H4 (cell line): ENCODE measurements around the gene GNG13. TPM values are rescaled to one million over a fixed set of nuclear protein-coding genes. Genes with fewer than 3 reads are reported as not detected.
A peak's percentile ranks its signal among the peaks of the same experiment; 100 is the strongest.

ENCODE experiments used
- DNase-seq: peaks from one replicate; pipeline ENCODE4 v3.0.0-alpha.2; 2015; ENCODE audit warnings: low spot score
- total RNA-seq: library from RNA; depleted of rRNA; stranded (reverse); fragments of >200 nt; shearing (Covaris generic); gene quantifications from 2 replicates; pipeline ENCODE4 v1.2.3, GENCODE V29; 2014

The GNG13 gene
- total RNA-seq, 1 experiment from 2014 or later: not detected

DNA sequence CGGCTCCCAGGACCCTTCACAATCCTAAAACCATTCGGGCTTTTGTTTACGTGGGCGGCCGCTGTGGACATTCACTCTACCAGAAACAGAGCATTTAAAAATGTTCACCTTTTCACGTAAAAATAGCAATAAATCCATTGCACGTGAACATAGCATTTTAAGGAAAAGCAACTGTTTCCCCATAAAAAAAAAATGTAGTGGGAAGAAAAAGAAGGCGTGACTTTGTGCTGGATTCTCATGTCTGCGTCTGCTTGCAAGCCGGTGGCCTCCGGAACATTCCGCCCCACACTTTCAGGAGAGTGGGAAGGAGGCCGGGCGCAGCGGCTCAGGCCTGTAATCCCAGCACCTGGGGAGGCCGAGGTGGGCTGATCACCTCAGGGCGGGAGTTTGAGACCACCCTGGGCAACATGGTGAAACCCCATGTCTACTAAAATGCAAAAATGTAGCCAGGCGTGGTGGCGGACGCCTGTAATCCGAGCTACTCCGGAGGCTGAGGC lies 13.4 kb upstream of the GNG13 start:
- no peak for DNase-seq

DNA sequence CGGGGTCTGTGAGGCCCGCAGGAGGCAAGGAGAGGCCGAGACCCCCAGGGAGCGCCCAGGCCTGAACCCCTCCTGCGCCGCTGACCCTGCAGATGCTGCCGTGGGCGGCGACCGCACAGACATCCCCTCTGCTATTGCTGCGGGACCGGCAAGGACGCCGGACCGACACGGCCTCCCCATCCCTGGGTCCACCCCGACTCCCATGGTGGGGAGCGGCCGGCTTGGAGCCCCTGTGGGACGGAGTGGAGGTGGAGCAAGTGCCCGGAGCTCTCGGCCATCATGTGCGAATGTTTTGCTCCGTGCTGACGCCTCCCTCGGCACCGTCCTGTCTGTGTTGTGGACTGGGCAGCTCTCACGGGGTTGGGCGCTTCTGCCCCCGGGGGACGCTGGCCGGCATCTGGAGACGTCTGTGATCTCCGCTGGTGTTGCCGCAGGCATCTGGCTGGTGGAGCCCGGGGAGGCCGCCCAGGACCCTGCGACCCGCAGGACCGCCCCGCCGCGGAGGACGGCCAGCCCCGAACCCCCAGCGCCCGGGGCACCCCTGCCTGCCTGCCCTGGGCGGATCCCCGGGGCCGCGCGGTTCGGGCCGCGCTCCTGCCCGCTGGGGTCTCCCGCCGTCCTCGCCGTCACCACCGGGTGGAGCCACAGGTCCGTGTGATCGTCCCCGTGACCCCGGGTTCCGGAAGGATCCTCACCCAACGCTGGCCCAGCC lies 12.8 kb upstream of the GNG13 start:
- DNase-seq: no peak

GRCh38 chr16:808085-808386 lies 7.5 kb upstream of the GNG13 start:
- DNase-seq: no peak

DNA sequence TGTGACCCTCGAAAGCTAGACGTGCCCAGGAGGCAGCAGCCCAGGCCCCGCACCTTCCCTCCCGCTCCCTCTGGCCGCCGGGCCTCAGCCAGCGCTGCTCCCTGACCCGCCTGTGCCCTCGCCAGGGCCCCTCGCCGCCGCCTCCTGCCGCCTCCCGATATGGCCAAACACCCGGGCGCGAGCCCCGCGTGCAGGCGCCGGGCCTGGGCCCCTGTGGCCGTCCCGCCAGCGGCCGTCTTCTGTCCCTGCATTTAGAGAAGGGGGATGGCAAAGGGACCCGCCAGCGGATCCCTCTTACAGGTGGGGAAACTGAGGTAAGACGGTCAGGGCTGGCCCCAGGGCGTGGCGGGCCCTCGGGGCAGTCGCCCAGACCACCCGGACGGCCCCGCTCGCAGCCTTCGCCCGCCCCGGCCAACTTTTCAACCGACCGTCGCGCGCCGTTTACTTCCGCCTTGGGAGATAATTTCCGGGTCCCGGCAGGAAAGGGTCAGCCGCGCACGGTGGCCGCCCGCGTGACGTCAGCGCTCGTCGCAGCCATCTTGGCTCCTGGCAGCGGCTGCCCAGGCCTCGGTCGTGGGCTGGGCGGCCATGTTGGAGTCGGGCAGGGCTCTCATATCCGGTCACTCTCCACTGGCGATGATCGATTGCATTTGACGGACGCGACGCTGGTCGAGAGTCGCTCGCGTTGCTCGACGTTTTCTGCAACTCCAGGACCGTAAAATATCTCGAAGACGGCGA lies 7.0 kb upstream of the GNG13 start:
- DNase-seq: peak; percentile 94

DNA sequence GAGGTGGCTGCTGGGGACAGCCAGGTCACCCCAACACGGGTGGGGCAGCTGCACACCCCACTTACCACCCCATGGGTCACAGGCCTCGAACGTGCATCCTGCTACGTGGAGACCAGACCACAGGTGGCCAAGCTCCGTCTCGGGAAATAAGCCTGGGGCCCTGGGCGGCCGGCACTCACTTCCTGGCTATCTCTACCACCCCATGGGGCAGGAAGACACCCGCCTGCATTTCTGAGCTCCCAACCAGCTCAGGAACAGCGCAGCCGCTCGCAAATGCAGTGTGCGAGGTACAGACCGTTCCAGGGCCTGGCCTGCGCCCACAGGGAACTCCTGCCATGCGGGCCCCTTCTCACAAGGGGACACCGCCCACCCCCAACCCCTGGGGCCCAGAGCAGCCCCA lies 4.9 kb upstream of the GNG13 start:
- DNase-seq: no peak

- DNase-seq: no peak
Measured at GRCh38 chr16:804193-805048, 3.9 kb upstream of the GNG13 start.

DNA sequence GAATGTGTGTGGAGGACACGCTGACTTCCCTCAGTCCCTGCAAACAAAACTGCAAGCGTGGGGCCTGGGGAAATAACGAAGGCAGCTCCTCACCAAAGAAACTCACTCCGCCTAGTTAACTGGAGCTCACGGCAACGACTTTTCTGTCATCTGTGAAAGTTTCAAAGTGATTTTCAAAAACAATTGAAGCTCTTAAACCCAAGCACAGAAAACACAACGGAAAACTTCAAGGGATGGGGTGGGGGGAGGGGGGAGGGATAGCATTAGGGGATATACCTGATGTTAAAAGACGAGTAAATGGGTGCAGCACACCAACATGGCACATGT lies 3.2 kb upstream of the GNG13 start:
- DNase-seq: no peak

GRCh38 chr16:802914-803753 lies 2.6 kb upstream of the GNG13 start:
- DNase-seq: no peak

- no peak for DNase-seq
Measured at GRCh38 chr16:802461-802860, 1.9 kb upstream of the GNG13 start.

DNA sequence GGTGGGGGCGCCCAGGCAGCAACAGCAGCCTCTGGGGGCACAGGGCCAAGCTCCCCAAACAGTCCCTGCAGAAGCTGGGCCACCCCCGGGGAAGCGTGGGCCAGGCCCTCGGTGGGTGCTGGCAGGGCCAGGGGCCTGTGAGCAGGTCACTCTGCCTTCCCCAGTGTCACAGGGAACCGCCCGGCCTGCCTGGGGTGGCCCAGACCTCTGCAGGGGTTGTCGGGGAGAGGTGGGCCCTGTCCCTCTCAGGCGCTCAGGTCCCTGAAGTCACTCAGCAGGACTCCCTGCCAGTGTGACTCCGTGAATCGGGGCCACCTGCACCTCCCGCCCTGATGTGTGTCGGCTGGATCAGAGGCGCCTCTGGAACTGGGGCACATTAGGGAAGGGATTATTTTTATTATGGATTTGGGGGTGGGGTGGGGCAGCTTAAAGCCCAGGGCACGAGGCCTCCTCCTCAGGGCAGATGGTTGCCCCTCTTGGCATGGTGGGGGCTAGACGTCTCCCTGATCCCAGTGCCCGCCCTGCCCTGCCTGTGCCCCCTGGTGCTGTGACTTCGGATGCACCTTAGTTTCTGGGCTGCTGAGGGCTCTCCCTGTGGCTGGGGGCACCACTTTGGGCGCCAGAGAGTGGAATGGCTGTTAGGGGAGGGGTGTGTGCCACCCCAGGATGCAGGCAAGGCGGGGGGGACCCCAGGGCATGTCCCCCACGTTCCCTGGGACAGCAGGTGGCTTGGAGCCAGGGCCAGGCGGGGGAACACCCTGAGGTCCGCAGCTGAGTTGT lies 1.2 kb upstream of the GNG13 start:
- no peak for DNase-seq

GRCh38 chr16:800834-801511 lies 439 bp upstream of the GNG13 start:
- no peak for DNase-seq

DNA sequence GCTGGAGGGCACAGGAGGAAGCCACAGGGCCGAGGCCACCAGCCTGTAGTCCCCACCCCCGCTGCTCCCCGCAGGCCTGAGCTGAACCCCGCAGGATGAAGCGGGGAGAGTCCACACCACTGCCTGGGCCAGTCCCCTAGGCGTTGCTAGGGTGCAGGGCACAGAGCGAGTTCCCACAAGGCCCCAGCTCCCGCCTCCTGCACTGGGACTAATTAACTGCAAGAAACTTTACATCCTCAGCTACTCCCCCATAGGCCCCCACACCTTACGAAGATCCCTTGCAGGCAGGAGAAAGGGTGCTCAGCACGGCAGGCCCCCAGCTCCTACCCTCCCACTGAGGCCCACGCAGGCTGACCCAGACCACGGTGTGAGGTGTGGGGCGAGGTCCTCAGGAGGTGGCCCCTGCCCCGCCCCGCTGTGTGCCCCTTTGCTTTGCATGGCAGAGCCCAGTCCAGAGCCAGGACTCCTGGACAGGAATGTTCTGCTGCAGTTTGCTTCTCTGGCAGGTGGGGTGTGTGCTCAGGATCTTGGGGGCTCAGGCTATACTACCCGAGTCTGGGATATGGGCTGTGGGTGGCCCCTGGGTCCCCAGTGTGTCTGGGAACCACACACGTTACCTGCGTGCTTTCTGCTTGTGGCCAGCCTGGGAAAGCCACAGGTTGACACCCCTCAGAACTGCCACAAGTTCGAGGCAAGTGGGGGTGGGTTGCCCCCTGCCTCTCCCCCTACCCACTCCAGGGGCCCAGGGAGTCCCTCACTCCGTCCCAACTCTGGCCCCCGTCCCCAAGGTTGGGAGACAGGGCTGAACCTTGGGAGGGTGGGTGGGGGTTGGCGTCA lies 1.2 kb downstream of the GNG13 start:
- DNase-seq: no peak

DNA sequence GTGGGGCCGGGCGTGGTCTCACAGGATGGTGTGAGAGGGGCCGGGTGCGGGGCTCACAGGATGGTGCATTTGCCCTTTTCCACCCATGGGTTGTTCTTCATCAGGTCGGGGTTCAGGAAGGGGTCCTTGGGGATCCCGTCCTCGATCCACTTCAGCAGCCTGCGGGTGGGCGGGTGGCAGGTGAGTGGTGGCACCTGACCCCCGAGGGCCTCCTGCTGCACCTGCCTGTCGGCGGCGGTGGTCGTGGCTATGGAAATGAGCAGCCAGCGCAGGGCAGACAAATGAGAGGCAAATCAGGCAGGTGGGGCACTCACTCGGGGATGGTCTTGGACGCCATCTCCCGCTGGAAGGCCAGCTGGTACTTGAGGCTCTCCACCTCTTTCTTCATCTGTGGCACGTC lies 1.9 kb downstream of the GNG13 start:
- DNase-seq: no peak

GRCh38 chr16:797686-798085 lies 2.8 kb downstream of the GNG13 start:
- DNase-seq: no peak

DNA sequence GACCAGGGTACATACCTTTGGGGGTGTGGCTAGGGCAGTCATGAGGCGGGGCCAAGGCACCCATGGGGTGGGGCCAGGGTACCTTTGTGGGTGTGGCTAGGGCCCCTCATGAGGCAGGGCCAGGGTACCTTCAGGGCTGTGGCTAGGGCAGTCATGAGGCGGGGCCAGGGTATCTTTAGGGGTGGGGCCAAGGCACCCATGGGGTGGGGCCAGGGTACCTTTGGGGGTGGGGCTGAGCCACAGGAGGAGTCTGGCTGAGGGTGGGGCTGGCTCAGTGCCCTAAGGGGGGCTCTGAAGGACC lies 3.5 kb downstream of the GNG13 start:
- DNase-seq: no peak

DNA sequence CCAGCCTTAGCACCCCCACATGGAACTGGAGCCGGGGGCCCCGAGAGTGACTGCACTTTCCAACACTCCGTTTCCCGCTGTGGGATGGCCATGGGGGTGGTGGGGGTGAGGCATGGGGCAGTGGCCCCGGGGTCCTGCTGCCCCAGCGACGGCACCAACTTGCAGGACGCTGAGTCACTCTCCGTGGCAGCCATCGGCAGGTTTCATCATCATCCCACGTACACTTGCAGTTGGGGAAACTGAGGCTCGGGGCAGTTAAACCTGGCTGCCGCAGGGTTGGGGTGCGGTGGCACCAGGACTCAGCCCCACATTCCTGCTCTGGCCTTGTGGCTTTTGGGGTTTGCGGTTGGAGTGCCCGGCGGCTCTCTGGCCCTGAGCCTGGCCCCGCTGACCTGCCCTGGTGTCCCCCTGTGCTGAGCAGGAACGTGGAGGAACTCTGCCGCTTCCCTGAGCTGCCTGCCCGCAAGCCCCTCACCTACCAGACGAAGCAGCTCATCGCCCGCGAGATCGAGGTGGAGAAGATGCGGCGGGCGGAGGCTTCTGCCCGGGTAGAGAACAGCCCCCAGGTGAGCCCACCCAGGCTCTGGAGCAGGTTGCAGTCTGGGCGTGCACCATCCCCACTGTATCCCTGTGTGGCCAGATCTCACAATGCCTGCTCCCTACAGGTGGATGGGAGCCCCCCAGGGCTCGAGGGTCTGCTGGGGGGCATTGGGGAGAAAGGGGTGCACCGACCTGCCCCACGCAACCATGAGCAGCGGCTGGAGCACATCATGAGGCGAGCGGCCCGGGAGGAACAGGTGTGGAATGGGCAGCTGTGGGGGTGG lies 4.0 kb downstream of the GNG13 start:
- no peak for DNase-seq

- no peak for DNase-seq
Measured at GRCh38 chr16:795580-796229, 4.8 kb downstream of the GNG13 start.

DNA sequence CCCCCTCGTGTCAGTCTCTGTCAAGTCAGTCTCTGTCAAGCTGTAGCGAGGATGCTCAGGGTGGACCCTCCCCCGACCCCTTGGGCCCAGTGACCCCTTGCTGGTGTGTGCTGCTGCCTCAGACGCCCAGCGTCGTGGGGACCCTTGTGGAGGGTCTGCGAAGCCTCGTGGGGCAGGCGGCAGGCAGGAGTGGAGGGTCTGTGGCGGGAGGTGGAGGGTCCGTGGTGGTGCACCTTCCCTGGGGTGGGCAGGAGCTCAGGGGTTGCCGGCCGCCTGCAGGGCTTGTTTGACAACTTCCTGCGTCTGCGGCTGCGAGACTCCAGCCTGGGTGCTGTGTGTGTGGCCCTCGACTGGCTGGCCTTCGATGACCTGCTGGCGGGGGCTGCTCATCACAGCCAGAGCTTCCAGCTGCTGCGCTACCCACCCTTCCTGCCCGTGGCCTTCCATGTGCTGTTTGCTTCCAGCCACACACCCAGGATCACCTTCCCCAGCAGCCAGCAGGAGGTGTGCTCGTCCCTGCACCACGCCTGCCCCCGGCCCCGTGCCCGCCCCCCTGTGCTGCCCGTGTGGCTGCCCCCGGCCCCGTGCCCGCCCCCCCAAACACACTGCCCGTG lies 5.6 kb downstream of the GNG13 start:
- DNase-seq: no peak
